Measurements from ENCODE around the gene ARPC5.
A peak's percentile ranks its signal among the peaks of the same experiment; 100 is the strongest.
"Not testable (repeated sequence)": the region's sequence is repeated elsewhere in the genome, so short reads cannot be mapped to it uniquely, and the experiment has no call there.

ARPC5 gene

DNA sequence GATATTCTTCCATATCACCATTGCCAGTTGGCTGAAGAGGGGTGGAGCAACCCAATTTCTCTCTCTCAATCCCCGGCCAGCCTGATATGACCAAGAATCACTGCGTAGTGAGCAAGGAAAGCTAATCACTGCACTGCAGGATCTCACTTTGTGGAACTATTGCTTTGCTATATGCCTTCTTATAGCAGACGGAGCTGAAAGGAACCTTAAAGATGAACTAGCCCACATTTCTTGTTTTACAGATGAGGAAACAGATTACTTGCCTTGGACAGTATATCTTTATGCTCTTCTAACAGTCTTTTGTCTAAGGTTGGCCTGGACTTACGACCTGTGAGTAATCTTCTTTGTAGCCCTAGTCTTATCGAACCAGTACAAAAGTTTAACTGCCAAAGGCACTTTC lies 9.9 kb upstream of the ARPC5 start:
- DNase-seq: no peak

DNA sequence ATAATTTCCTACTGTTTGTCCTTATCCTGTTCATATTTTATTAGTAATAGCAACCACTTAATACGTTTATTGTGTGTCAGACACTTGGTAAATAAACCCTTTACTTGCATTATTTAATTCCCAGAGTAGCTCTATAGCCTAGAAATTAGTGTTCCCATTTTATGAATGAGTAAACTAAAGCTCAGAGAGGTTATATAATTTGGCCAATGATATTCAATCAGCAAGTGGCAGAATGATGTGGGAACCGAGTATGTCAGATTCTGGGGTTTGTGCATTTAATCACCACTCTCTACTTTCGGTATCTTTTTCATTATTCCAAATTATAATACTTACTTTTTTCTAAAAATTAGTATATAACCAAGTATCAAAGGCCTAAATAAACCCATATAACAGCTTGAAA lies 6.6 kb upstream of the ARPC5 start:
- DNase-seq: no peak

DNA sequence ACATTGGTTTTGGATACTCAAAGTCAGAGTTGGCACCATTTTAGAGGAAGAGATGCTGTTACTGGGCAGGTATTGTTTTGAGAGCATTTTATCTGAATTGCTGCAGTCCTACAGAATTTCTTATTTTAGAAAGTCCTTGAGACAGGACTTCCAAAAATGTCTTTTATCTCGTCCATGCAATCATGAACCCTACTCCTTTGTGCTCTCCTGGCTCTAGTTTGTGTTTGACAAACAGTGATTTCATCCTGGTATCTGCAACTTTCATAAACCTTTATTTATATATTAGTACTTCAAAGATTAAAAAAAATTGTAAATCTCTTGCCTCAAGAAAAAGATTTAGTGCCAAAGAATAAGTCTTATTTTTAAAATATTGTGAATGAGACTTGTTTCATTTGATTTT lies 4.6 kb upstream of the ARPC5 start:
- no peak for DNase-seq

DNA sequence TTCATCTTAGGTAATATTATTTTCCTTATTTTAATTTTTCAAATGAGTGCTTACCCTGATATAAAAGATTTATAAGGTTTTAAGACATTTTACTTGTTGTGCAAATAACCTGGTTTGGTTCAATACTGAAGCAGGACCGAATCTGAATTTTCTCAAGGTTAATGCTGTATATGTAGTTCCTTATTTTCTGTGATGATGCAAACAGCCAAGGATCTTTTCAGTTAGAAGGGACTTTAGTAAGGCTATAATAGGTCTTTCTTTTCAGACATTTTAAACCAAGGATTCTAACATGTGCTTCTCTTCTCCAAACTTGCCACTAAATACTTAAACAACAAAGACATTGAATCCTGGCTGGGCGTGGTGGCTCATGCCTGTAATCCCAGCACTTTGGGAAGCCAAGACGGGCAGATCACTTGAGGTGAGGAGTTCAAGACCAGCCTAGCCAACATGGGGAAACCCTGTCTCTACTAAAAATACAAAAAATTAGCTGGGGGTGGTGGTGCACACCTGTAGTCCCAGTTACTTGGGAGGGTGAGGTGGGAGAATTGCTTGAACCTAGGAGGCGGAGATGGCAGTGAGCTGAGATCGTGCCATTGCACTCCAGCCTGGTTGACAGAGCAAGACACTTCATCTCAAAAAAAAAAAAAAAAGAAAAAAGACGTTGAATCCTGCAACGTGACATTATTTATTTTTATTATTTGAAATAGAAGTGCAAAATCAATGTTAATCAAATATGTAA lies 3.2 kb upstream of the ARPC5 start:
- no peak for DNase-seq

DNA sequence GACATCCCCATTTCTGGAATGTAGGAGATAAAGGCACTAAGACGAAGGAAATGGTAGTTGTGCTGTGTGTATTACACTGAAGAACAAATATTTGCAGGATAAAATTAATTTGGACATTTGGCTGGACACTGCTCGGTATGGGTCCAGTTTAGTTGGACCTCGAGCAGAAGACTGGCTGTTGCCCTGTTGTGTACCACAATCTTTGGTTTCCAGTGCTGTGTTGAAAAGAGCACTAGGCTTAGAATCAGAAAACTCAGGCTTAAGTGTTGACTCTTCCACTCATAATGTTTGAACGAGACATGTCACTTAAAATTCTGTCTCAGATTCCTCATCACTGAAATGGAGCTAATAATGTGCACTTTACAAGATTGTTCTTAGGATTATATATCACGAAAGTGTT lies 1.2 kb upstream of the ARPC5 start:
- DNase-seq: peak; percentile 14

DNA sequence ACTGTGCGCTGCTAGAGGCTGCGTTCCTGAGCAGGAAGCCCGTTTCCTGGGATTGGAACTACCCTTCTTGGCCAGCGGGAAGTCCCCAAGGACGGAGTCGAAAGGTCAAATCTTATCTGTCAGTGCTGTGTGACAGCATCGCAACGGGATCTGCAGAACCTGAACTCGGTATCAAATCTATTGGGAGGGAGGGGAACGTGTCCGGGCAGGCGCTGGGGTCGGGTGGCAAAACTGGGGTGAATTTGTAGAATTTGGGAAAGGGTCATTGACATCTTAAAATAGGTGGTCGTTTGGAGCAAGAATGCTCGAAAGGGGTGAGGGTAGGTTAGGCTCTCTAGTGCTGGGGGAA lies 725 bp upstream of the ARPC5 start:
- DNase-seq: no peak

DNA sequence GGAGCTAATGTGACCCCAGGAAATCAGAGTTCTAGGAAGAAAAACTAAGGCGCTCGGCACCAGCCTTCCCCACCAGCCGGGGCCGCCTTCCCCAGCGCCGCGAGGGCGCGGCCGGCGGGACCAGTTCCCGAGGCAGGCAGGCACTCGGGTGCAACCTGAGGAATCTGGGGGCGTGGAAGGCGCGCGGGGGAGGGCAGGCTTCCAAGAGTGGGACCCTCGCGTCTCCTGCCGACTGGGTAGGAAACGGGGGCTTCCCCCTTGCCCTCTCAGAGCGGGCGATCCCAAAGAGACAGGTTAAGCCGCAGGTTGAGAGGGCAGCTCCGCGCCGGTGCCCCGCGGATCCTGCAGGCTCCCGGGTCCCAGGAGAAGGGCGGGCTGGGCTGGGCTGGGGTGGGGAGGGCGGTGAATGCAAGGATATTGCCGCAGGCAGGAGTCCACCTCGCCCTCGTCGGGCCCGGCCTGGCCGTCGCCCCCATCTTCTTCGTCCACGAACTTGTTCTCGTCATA lies 431 bp downstream of the ARPC5 start:
- peak; percentile 38 for DNase-seq

DNA sequence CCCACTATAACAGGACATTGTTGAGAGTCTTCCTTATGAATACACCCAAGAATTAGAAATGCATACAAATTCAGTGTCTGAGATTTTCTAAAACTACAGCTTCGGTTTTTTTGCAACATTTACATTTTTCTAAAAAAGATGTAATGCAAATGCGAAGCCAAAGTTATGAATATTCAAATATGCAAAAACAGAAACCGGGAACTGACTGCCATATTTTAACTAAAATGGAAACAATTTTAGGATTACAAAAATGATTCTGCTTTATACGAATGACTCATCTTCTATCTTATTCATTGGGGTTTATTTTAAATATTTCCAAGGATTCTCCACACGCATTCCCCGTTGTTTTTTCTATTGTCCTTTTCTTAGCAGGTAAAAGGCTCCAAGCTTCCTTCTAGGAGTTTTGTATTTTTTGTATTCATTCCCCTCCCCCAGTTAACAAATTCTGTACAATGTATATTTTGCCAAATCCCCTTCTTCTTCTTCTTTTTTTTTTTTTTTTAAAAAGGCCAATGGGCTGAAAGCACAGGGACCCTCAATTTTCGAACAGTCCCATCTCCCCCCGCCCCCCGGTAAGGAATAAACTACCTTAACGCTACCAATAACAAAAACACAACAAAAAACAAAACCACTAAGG lies 1.0 kb downstream of the ARPC5 start:
- DNase-seq: no peak

DNA sequence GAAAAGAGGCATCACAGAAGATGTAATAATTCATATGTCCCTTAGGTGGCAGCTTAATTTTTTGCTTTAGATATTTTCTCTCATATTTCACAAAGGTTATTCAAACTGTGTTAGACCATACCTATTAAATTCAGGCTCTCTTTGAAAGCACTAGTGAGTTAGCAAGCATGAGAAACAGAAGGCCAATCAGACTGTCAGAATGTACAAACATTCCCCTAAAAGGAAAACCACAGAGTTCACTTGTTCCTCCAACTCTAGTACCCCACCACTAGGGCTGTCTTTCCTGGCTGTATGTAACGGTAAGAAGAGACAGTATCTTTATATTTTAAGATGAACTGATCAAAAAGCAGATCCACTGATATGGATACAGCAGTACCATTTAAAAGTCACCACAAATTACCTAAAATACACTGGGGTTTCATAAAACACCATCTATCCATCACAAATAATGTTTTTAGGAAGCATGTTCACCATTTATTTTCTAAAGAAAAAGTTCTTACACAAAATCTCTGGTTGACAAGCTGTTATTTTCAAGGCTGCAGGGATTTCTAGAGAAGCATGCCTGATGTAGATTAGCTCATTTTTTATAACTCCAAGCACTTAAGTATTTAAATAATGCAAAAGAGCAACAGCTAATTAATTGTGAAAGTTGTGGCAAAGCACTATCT lies 1.8 kb downstream of the ARPC5 start:
- no peak for DNase-seq

DNA sequence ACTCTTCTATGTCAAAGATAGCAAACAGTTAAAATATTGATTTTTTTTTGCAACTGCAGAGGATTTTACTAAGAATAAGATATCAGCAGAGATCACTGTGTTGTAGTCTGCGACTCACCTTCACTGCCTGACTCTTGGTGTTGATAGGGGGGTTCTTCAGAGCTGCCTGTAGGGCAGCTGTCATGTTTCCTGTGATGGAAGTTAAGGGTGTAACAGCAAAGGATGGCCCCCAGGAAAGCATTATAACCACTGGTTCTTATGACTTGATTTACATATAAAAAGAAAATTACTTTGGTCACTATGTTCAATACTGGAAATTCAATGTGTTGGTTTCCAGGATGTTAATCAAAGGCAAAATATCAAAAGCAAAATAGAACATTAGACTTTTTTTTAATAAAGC lies 2.6 kb downstream of the ARPC5 start:
- no peak for DNase-seq

DNA sequence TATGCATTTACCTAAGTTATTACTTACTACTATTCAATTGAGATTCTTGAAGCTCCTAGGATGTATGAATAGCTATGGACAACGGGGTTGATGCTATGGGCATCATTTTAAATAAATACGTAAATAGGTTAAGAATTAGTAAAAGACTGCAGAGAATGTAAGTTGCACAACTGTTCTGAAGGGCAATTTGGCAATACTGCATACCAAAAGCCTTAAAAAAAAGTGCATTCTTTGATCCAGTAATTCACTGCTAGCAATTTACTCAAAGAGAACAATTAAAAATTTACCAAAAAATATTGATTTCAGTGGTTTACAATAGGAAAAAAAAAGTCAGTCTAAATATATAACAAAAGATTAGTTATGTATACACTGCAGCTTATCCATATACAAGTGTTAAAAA lies 3.5 kb downstream of the ARPC5 start:
- DNase-seq: no peak

DNA sequence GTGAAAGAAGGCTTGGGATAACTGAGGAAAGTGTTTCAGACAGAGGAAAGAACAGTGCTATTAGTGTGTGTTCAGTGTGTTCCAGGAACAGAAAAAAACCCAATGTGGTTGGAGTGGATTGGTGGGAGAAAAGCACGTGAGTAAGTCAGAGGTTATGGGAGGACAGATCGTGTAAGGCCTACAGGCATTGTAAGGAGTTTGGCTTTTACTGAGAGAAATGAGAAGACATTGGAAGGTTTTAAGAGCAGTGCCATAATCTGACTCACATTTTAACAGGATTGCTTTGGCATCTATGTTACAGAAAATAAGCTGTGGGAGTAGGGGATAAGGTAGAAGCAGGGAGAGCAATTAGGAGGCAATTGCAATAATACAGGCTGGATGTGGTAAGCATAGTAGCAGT lies 4.8 kb downstream of the ARPC5 start:
- no peak for DNase-seq

DNA sequence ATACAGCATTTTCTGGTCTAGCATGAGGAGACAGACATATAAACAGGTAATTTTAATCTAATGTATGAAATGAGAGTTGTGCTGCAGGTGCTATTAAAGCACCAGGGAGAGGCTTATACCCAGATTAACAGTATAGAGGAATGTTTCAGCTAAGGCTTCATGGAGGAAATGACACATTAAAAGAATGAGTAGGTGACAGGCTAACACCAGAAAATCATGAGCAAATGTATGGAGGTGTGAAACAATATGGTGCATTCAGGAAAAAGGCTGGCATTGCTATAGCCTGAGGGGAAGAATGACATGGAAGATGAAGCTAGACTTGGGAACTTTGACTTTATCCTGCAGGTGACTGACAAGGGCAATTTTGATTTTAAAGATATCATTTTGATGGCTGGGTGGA lies 7.0 kb downstream of the ARPC5 start:
- DNase-seq: no peak

DNA sequence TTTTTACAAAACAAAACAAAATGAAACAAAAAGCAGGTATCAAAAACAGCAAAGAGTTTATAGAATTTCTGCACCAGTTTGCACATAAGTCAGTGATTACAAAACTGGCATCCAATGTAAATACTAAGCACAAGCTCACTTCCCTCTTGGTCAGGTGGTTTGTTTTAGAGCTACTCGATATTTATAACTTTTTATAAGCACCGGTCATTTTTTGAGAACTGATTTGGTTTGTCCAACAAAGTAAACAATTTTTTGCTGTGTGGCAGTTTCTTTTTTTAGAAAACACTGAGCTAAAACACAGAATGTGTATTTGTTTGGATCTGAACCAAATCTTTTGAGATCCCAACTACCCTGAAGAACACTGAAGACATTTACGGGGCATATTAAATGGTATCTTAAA lies 9.3 kb downstream of the ARPC5 start:
- DNase-seq: not testable (repeated sequence)

DNA sequence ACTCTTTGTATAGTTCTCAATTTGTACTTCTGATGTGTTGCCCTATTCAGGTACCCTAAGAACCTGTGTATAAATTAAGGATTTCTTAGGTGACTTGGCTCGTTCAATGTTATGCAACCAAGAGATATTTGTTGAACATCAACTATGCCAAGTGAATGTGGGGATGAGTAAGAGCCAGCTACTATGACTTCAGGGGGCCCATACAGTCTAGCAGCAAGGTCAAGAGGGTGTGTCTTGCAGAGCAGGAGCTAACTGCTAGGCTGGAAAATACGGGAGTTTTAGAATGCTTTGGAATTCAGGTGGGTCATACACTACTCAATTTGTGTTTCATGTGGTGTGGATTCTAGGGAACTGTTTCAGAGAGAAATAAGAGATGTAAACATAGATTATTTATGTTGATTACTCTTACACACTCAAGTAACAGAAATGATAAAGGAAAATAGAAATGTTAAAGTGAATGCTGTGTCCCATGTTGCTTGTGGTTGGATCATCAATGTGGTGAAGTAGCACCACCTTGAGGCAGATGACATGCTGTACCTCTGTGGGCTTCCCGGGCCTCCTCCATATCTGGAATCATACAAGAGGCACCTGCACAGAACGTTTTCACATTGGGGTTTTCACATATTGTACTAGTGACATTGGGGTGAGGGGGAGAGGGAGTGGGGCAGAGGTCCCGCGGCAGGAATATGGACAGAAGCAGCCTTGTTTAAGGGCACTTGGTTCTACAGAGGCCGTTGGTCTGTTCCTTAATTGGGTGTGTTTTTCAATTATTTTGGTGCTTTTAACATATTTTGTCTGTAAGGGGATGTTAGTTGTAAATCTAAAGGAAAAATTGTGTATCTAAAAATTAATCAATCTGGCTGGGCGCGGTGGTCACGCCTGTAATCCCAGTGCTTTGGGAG lies 12.4 kb downstream of the ARPC5 start:
- DNase-seq: peak; percentile 30

DNA sequence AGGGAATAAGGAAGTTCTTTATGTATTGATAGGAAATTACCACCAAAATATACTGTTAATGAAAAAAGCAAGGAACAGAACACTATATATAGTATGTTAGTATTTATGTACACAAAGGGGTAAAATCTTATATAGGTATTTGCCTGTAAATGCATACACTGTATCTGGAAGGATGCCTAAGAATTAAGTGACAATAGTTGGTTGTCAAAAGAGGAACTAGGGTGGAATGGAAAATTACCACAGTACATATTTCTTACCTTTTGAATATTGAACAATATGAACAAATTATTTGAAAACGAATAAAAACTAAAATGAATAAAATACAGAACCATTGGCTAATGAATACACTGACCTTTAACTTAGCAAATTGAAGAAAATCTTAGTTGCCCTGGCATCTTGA lies 13.6 kb downstream of the ARPC5 start:
- no peak for DNase-seq

DNA sequence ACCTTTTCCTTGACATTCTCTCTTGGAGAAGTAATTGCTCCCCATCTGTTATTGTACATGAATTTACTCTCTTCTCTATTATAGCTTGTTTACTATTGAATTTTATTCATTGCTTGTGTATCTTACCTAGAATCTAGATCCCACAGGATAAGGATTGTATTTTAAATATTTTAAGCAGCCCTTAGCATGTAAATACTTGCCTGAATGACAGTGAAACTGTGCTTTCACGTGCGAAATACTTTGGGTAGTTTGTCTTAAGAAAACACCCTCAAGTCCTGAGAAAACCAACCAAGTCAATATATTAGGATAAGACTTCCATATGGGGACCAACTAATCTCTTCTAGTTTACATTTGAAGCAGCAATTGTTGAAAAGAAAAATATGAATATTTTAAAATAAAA lies 15.3 kb downstream of the ARPC5 start:
- DNase-seq: no peak

DNA sequence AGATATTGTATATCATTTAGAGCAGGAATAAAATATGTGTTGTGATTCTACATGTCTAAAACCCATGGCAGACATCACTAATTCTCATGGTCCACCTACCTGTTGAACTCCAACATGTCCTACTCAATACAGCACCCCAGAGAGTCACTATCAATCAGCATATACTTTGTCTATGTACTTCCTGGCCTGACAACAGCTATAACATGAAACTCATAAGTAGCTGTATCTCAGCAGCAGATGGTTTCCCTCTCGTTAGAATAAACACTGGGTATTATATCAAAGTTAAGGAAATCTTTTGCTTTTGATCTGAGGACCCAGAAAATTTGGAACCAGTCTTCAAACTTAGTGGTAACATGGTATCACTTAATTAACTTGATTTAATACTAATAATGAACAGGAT lies 15.8 kb downstream of the ARPC5 start:
- no peak for DNase-seq

DNA sequence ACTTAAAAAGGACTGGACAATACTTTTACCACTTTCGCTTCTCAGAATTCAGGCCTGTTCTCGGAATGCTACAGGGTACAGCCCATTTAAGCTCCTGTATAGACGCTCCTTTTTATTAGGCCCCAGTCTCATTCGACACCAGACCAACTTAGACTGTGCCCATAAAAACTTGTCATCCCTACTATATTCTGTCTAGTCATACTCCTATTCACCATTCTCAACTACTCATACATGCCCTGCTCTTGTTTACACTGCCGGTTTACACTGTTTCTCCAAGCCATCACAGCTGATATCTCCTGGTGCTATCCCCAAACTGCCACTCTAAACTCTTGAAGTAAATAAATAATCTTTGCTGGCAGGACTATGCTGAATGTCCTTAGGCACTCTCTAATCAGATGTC lies 17.4 kb downstream of the ARPC5 start:
- DNase-seq: not testable (repeated sequence)

DNA sequence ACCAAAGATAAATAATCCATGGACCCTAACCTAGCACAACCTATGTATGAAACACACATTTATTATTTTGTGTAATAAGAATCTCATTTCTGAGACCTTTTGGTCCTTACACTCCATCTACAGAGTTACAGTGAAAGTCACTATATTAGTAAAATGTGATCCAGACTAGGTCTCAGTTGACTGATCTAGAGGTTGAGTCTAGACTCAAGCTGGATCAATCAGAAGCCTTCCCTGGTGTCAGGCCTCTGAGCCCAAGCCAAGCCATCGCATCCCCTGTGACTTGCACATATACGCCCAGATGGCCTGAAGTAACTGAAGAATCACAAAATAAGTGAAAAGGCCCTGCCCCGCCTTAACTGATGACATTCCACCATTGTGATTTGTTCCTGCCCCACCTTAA lies 22.6 kb downstream of the ARPC5 start:
- not testable (repeated sequence) for DNase-seq

DNA sequence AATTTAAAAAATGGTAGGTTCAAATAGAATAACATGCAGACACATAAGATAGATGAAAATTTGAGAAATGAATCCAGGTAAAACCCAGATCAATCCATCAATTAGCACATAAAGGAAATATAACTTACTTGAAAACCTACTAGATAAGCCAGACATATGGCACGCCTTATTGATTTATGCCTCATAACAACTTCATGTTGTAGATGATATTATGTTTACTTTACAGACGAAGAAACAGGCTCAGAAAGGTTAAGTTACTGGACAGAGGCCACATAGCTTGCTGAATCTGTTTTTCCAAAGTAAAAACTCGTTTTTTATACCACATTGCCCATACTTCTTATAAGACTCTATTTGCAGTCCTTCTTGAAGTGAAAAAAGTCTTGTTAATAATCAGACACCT lies 23.2 kb downstream of the ARPC5 start:
- no peak for DNase-seq

DNA sequence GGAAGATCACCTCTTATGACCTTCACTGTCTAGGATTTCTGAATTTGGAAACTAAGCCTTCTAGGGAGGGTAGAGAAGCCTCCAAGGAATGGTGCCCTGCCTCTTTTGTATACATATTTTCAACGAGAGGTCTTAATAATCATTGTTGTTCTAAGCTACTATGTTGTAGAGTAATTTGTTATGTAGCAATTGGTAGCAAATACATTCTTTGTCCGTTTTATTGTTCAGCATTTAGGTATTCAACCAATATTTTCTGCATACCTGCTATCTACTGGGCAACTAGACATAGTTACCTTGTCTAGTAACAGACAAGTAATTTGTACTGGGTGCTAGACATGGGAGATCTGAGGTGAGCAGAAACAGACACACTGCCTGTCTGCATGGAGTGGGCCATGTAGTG lies 24.6 kb downstream of the ARPC5 start:
- DNase-seq: no peak

DNA sequence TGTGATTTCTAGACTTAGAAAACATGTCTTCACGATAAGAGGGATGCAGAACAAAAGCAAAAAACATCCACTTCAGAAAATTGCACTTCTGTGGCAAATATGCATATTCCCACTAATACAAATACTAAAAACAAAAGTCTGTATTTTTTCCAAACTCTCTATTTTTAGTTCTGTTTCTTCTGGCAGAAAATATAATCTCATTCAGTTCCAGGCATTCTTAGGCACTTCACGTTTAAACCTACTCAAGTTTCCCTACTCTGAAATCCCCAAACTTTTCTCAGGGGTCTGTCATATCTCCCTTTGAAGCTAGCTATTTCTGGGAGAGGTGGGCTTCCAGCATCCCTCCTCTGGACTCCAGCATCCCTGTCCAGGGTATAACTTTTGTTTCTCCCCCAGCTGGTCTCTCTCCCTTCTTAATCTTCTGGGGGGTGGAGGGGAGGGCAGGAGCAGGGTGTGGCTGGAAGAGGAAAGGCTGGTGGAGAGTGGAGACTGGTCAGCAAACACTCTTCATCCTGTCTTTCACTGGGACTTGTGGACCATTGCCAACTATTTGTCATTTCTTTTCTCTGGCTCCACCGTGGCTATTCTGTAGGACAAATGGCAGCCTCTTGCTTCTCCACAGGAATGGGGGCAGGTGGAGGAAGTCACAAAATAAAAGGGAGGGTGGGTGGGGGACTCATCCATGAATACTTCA lies 25.7 kb downstream of the ARPC5 start:
- DNase-seq: no peak

All from NCI-H345 (cell line).